Thyroid gland (tissue), 4 donors: ENCODE data around the gene FHDC1. TPM values are rescaled to one million over a fixed set of nuclear protein-coding genes. Genes with fewer than 3 reads are reported as not detected.

Experiments used
- DNase-seq, 2 donors: peaks; one replicate each; pipeline ENCODE4 v3.0.0-alpha.2; 2019
- H3K27ac ChIP-seq, 3 donors: fragments of 200-600 bp; sonication (generic); 1 replicate in 2 of 3; 2 replicates in 1 of 3; pipeline ENCODE4 v1.5.1; 2016 to 2019; ENCODE audit warnings: mild to moderate bottlenecking in 1 of 3, moderate library complexity in 1 of 3
- H3K27me3 ChIP-seq: fragments of 200-600 bp; sonication (generic); one replicate; pipeline ENCODE4 v1.5.1; 2019
- H3K36me3 ChIP-seq, 2 donors: fragments of 200-600 bp; sonication (generic); one replicate each; pipeline ENCODE4 v1.5.1; 2016 to 2019
- H3K4me1 ChIP-seq, 2 donors: fragments of 200-600 bp; sonication (generic); one replicate each; pipeline ENCODE4 v1.5.1; 2017 to 2019
- H3K4me3 ChIP-seq, 3 donors: fragments of 200-600 bp; sonication (generic); replicated peaks in 1 of 3; 1 replicate in 2 of 3; 2 replicates in 1 of 3; pipeline ENCODE4 v1.5.1; 2016; ENCODE audit warnings: mild to moderate bottlenecking in 1 of 3
- H3K9me3 ChIP-seq: fragments of 200-600 bp; sonication (generic); one replicate; pipeline ENCODE4 v1.5.1; 2017
- CTCF ChIP-seq, 6 experiments: fragments of 200-600 bp in 3 of 6; fragments of 450-650 bp in 3 of 6; sonication (generic) in 3 of 6; IDR thresholded peaks; one replicate each; pipeline ENCODE4 v1.5.1; 2016 to 2019; ENCODE audit warnings: antibody characterized with exemption in 6 of 6, mild to moderate bottlenecking in 2 of 6, inconsistent platforms in 1 of 6, moderate library complexity in 1 of 6
- POLR2A ChIP-seq, 2 donors: fragments of 450-650 bp; IDR thresholded peaks; one replicate each; pipeline ENCODE4 v1.6.1; 2017; ENCODE audit warnings: antibody characterized with exemption in 2 of 2, mild to moderate bottlenecking in 2 of 2, moderate library complexity in 1 of 2
- WGBS, 2 donors: methylation state at CpG; one replicate each; pipeline ENCODE4 v1.1.5; 2017; 5-methylcytosine and 5-hydroxymethylcytosine counted together
- intact Hi-C: fragments of 100-400 bp; cut with DNase I; formaldehyde crosslinking; loops from one replicate; pipeline ENCODE4 v1.15.1; 2023
- total RNA-seq, 4 donors: library from RNA; depleted of rRNA; stranded (reverse); fragments of >200 nt; gene quantifications; one replicate each; pipeline ENCODE4 v1.2.3, GENCODE V29; 2016

Gene FHDC1
- total RNA-seq, 4 donors from 2014 or later, result 12.4 to 26.2 (median 18.3) TPM

- intact Hi-C loops, result no loop called here
- Histone ChIP-seq H3K9me3 (no peaks in the 10 kb centered on the region), H3K4me3 (no peak overlapping the region), H3K27ac (no peak overlapping the region), H3K4me1 (no peaks in the 10 kb centered on the region), H3K36me3 (no peaks in the 10 kb centered on the region), H3K27me3 (no peaks in the 10 kb centered on the region)
- 56 to 66% methylated on average over 6 of the region's 6 CpGs for WGBS, 2 donors
- no peak for DNase-seq
- no peak for TF ChIP-seq CTCF (IDR thresholded peaks at IDR 0.05)
- no peak for TF ChIP-seq POLR2A (IDR thresholded peaks at IDR 0.05)
Observed at GRCh38 chr4:152983774-152984411, 47.8 kb downstream of the FHDC1 start.

DNA sequence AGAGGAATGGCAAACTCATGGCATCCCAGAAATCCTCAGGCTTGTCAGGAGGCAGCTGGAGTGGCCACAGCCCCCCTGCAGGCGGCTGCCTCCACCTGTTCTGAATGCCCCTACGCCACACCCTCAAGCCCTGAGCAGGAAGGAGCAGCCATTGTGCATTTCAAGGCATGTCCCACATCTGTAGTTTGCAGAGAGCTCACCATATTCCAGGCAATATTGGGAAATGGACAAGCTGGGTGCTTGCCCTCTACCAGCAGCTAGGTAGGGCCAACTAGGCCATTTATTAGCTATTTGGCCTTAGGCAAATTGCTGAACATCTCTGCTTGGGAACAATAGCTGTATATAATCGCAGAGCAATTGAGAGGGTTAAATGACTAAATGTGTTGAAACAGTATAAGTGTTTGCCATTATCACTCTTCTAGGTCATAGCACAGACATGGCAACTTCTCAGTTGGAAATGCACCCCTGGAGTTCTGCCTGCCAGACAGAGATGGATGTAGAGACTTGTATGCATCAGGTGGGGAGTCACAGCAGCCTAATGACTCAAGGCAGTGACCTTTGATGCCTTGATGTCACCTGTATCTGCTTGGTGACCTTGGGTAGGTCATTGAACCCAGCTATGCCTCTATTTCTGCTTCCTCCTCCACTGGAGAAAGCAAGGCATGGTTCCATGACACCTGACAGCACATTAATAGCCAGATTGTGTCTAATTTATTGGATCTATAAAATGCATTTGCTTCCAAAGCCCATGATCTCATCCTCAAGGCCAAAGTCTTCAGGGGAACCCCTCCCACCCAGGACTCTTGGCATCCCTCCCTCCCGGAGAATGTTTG lies 52.8 kb downstream of the FHDC1 start:
- Histone ChIP-seq H3K27me3 (no peaks in the 10 kb centered on the region), H3K9me3 (no peaks in the 10 kb centered on the region), H3K4me1 (no peaks in the 10 kb centered on the region), H3K27ac (no peak overlapping the region), H3K4me3 (no peak overlapping the region), H3K36me3 (no peaks in the 10 kb centered on the region)
- no peak for DNase-seq
- 89 to 97% methylated on average over 4 of the region's 4 CpGs for WGBS, 2 donors
- TF ChIP-seq POLR2A (IDR thresholded peaks at IDR 0.05) (no peak), CTCF (IDR thresholded peaks at IDR 0.05) (no peak)
- intact Hi-C loops, result no loop called here

DNA sequence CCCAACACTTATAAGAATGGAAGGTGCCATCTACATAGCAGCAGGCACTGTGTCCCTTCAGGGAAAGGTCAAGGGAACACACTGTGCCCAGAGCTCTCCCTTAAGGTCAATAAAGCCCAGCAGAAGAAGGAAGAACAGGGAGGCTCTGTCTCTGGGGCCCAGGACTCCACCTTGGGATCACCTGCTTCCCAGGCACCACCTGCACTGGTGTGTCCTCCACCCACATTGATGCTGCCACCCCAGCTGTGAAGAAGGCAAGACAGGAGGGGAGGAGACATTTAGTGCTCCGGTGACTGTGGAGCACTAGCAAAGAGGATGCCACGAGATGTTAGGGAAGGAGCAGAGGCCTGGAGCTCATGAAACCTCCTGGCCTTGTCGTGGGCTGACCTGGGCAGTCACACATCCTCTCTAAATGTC lies 53.4 kb downstream of the FHDC1 start:
- no peak for TF ChIP-seq POLR2A (IDR thresholded peaks at IDR 0.05)
- no peak for TF ChIP-seq CTCF (IDR thresholded peaks at IDR 0.05)

DNA sequence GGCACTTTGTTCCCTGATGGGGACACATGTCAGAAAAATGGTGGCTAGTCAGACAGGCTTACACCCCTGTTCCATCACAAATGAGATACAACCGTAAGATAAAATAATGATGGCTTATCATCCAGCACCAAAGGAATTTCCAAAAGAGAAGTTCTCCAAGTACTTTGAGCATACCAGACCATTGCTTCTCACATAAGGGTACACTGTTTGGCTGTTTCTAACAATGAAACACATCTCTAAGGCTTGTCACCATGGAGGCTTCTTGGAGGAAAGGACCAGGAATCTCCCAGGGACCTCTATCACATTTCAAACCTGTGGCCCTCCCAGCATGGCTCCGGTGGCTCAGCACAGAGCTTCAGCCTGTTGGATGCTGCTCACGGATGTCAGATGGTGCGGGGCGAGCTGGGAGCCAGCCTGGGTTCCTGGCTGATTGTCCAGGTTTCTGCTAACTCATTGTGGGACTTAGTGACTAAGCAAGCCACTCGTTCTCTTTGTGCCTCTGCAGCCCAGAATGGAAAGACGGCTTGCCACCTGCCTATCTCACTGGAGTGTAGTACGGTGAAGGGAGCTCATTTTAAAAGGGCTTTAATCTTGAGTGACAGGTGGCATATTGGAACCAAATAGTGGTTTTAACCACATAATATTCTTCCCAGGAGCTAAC lies 54.5 kb downstream of the FHDC1 start:
- no peak for DNase-seq
- intact Hi-C loops, result no loop called here
- Histone ChIP-seq H3K27me3 (no peaks in the 10 kb centered on the region), H3K9me3 (no peaks in the 10 kb centered on the region), H3K4me3 (no peak overlapping the region), H3K36me3 (no peaks in the 10 kb centered on the region), H3K4me1 (no peaks in the 10 kb centered on the region), H3K27ac (no peak overlapping the region)
- TF ChIP-seq POLR2A (IDR thresholded peaks at IDR 0.05) (no peak), CTCF (IDR thresholded peaks at IDR 0.05) (no peak)
- 89 to 94% methylated on average over 8 of the region's 8 CpGs for WGBS, 2 donors

More for the DNA sequence above, 53.4 kb downstream of the FHDC1 start:
- 82 to 95% methylated on average over 3 of the region's 3 CpGs for WGBS, 2 donors
- Histone ChIP-seq H3K4me3 (no peak overlapping the region), H3K9me3 (no peaks in the 10 kb centered on the region), H3K27me3 (no peaks in the 10 kb centered on the region), H3K4me1 (no peaks in the 10 kb centered on the region), H3K27ac (no peak overlapping the region), H3K36me3 (no peaks in the 10 kb centered on the region)
- intact Hi-C loops, result no loop called here
- DNase-seq, result no peak
